Measurements from ENCODE around the gene RAB3C.

DNA sequence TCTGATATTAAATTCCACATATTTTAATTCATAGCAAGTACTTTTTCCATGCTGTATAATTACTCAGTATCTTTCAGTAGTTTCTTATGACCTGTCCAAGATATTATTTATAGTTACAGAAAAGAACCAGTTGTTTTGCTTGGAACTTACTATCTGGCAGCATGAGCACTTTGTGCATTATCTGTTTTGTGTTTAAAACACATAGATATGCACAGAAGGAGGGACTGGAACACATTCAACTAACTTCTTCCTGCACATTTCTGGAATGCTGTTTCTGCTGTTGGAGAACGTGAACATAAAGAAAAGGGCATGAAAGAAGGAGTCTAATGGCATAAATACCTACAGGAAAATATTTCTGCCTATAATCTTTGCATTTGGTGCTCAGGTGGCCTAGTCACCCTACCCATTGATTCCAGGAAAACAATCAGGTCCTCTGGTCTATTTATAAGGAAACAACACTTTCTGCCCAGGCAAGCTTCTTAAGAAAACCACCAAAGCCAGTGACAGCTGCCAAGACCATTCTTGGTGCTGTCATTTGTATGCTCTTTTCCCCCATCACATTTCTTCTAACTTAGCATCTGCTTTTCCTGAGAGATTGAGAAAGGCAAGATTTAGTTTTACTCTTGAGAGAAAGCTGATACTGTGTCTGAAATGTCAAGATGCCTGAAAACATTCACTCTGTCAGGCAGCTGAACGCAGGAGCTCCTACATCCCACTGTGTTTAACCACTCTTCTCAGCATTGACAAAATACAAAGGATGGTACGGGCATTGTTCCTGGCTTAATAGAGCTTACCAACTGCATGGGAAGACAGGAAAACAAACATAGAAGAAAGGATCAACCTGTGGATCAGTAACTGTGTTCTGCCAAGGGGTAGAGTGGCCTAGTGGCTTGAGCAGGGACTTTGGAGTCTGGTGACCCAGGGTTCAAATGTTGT is 40.3 kb downstream of the RAB3C start:
- TF ChIP-seq, protein P1, sequence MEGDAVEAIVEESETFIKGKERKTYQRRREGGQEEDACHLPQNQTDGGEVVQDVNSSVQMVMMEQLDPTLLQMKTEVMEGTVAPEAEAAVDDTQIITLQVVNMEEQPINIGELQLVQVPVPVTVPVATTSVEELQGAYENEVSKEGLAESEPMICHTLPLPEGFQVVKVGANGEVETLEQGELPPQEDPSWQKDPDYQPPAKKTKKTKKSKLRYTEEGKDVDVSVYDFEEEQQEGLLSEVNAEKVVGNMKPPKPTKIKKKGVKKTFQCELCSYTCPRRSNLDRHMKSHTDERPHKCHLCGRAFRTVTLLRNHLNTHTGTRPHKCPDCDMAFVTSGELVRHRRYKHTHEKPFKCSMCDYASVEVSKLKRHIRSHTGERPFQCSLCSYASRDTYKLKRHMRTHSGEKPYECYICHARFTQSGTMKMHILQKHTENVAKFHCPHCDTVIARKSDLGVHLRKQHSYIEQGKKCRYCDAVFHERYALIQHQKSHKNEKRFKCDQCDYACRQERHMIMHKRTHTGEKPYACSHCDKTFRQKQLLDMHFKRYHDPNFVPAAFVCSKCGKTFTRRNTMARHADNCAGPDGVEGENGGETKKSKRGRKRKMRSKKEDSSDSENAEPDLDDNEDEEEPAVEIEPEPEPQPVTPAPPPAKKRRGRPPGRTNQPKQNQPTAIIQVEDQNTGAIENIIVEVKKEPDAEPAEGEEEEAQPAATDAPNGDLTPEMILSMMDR (conservative IDR thresholded peaks at IDR 0.05 in 1 of 2, IDR thresholded peaks at IDR 0.05 in 1 of 2; ENCODE audit: low read depth in 1 of 2, low read length in 2 of 2): no peak
- no peak for TF ChIP-seq EZH2 (IDR thresholded peaks at IDR 0.05; ENCODE audit: low read length, missing control alignments)
